GM21381 (cell line): ENCODE data around the gene ENO3.
"Not testable (repeated sequence)": the region's sequence is repeated elsewhere in the genome, so short reads cannot be mapped to it uniquely, and the experiment has no call there.

Experiments used
- ATAC-seq: cut with Tn5 transposase; IDR thresholded peaks from one replicate; pipeline ENCODE4 v1.9.1; 2021; ENCODE audit warnings: mild to moderate bottlenecking, moderate library complexity; ENCODE audit not compliant: unreplicated experiment

ENO3 gene

DNA sequence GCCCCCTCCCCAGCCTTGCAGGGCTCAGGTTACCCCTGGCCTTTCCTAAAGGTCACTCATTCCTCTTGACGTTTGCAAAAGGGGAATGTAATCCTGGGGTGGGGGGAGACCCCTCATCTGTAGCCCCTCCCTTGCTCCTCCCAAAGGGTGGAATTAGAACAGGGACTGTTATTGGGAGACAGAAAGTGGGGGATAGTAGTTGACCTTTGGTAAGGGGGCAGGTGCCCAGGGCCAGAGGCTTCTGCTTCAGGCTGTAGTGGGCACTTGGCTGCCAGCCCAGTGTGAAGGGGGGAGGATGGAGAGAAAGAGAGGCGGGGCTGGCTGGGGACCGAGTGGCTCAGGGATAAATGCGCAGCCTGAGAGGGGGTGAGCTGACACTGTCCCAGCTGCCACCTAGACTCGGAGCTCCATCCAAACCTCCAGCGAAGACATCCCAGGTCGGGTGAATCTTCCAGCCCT lies at the start of gene ENO3:
Gene ENO3 (plus strand): TSS at position 374 of the 459 bp plus-strand sequence. CDS start 711 bp downstream, outside the sequence.
- no peak for ATAC-seq

- no peak for ATAC-seq
These were observed 49.1 kb upstream of the ENO3 start for GRCh38 chr17:4901648-4902344.

DNA sequence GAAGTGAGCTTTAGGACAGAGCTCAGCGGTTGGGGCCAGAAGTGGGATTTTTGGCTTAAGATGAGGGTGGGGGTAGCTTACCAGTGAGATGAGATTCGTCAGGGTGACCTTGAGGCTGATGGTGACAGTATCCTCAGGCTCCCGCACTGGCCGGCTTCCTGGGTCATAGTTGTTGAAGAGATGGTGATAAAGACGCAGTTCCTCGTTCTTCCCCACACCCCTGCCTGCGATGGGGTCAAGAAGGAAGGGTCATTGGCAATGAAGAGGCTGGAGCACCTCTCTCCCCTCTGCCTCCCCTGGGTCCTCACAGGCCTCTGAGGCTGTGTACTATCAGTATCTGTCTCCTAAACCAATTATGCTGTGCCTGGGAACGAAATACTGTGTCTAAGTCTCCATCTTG lies 48.4 kb upstream of the ENO3 start:
- ATAC-seq = no peak

GRCh38 chr17:4903051-4903818 lies 47.7 kb upstream of the ENO3 start, which contains the start of gene CHRNE:
CHRNE (minus strand) TSS chr17:4903098; CDS start chr17:4903063, 35 bp downstream.
- peak; percentile 37 for ATAC-seq

GRCh38 chr17:4906642-4907041 lies 44.3 kb upstream of the ENO3 start:
- ATAC-seq = not testable (repeated sequence)

DNA sequence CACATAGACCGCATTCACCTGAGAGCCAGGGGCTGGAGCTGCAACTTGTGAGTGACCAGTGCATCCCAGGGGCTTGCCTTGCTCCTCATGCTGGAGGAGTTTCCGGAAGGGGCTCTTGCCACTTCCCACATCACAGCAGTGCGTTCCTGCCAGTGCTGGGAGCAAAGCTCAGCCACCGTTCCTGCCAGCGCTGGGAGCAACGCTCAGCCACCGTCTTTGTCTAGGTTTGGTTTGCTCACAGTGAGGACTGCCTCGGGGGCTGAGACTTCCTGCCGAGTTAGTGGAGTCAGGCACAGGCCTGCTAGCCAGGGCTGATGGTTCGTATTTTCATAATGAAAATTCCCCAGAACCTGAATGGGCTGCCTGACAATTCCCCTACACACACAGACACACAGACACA lies 42.6 kb upstream of the ENO3 start:
- no peak for ATAC-seq

DNA sequence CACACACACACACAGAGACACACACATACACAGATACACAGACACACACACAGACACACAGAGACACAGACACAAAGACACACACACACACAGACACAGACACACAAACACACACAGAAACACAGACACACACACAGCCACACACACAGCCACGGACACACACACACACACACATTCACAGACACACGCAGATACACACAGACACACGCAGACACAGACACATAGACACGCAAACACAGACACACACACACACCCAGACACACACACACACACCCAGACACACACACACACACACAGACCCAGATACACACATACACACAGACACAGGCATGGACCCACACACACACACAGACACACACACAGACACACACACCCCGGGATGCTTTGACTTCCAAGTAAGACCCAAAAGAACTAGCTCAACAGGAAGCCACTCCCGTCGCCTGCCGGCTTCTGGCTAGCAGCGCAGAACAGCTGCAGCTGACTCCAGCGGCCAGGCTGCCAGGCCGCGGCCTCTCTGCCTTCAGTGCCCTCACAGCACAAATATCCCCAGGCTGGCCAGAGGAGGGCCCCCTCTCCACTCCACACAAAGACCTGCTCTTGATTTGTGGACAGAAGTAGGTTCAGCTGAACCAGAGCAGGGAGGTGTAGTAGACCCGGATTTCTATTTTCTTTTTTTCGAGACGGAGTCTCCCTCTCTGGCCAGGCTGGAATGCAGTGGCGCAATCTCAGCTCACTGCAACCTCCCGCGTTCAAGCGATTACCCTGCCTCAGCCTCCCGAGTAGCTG lies 42.0 kb upstream of the ENO3 start:
- ATAC-seq = no peak

DNA sequence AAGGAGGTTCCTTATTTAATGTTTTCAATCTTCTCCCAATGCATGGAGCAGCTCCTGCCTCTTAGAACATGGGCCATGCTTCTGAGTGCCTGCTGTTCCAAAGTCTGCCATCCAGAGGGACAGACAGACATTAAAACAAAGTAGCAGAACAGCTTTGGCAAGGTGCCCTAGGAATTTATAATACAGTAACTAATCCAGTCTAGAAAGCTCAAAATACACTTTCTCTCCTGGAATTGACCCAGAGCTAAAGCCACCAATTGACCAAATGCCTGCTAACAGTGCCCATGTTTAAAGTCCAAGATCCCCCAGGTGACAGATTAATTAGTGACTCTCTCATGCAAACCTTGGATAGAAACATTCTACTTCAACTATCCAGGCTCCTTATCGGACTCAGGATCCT lies 36.9 kb upstream of the ENO3 start:
- ATAC-seq = no peak

DNA sequence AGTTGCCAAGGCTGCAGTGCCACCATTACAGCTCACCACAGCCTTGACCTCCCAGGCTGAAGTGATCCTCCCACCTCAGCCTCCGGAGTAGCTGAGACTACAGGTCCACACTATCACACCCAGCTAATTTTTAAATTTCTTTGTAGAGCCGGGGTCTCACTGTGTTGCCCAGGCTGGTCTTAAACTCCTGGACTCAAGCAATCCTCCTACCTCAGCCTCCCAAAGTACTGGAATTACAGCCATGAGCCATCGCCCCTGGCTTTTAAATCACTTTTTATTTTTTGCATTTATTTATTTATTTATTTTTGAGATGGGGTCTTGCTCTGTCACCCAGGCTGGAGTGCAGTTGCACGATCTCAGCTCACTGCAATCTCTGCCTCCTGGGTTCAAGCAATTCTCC lies 36.4 kb upstream of the ENO3 start:
- ATAC-seq = not testable (repeated sequence)

DNA sequence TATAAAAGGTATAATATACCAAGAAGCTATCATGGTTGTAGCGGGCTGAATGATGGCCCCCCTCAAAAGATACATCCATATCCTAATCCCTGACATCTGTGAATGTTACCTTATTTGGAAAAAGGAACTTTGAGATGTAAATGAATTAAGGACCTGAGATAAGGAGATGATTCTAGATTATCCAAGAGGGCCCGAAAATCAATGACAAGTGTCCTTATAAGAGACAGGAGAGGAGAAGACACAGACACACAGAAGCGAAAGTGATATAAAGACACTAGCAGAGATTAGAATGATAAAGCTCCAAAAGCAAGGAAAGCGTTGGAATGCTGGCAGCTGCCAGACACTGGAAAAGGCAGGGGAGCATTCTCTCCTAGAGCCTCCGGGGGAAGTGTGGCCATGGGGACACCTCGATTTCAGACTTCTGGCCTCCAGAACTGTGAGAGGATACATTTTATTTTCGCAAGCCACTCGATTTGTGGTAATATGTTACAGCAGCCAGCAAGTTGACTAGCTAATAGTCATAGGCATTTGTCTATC lies 31.3 kb upstream of the ENO3 start:
- no peak for ATAC-seq

DNA sequence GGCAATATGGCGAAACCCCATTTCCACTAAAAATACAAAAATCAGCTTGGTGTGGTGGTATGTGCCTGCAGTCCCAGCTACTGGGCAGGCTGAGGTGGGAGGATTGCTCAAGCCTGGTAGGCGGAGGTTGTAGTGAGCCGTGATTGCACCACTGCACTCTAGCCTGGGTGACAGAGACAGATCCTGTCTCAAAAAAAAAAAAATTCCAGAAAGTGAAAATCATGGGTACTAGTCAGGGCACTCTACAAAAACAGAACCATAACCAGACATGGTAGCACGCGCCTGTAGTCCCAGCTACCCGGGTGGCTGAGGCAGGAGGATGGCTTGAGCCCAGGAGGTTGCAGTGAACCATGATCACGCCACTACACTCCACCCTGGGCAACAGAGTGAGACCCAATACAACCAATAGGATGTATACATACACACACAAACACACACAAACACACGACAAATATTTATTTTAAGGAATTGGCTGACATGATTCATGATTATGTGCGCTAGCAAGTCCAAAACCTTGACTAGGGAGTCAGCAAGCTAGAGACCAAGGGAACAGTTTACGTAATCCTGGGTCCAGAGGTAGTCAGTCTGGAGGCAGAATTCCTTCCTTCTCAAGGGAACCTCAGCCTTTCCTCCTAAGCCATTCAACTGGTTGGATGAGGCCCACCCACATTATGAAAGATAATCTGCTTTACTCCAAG lies 30.4 kb upstream of the ENO3 start:
- ATAC-seq = no peak

DNA sequence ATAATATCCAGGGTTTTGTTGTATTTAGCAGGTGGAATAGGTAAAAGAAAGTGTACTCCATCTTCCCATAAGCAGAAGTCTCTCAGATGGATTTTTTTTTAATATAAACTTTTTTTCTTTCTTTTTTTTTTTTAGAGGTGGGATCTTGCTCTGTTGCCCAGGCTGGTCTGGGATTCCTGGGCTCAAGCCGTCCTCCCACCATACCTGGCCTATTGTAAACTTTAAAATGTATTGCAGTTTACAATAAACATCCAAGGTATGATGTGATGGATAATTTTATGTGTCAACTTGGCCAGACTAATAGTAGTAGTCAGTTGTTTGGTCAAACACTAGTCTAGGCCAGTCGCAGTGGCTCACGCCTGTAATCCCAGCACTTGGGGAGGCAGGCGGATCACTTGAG lies 29.6 kb upstream of the ENO3 start:
- no peak for ATAC-seq

GRCh38 chr17:4926577-4927335 lies 24.2 kb upstream of the ENO3 start:
- ATAC-seq = not testable (repeated sequence)

- no peak for ATAC-seq
These were observed 22.0 kb upstream of the ENO3 start for GRCh38 chr17:4928881-4929280.

- no peak for ATAC-seq
These were observed 19.0 kb upstream of the ENO3 start, which contains the start of gene GP1BA for GRCh38 chr17:4931963-4932362. GP1BA (plus strand) TSS chr17:4932277; CDS start chr17:4932605, 328 bp downstream.

GRCh38 chr17:4932756-4933155 lies 18.2 kb upstream of the ENO3 start:
- ATAC-seq = no peak

DNA sequence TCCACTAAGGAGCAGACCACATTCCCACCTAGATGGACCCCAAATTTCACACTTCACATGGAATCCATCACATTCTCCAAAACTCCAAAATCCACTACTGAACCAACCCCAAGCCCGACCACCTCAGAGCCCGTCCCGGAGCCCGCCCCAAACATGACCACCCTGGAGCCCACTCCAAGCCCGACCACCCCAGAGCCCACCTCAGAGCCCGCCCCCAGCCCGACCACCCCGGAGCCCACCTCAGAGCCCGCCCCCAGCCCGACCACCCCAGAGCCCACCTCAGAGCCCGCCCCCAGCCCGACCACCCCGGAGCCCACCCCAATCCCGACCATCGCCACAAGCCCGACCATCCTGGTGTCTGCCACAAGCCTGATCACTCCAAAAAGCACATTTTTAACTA lies 17.3 kb upstream of the ENO3 start:
- ATAC-seq = no peak

- ATAC-seq = peak; percentile 54
These were observed 16.5 kb upstream of the ENO3 start for GRCh38 chr17:4934173-4934979.

DNA sequence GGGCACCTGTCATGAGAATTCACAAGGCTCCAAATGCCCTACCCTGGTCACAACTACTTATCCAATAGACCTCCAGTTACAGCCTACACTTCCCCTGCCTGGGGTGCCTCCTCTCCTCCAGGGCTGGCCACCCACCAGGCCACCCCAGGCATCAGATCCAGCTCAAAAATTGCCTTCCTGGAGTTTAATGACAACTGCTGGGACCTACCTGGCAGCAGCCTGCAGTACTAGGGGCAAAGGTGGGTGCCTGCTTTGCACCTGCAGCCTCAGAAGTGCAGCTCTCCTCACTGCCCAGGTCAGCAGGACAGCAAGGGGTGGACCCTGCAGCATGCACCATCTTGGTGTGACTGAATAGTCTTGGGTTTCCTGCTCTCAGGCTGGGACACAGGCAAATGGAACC lies 15.3 kb upstream of the ENO3 start:
- ATAC-seq = no peak
